Retinal pigment epithelial cell (primary cell): ENCODE results near the gene DYNC1LI1.
A peak's percentile ranks its signal among the peaks of the same experiment; 100 is the strongest.

Experiments used
- DNase-seq: peaks from one replicate; pipeline ENCODE4 v3.0.0-alpha.2; 2010; ENCODE audit warnings: low read depth
- H3K4me3 ChIP-seq: 2 replicates; pipeline ENCODE4 v1.5.1; 2011; ENCODE audit warnings: mild to moderate bottlenecking, low read length, control low read depth, moderate library complexity
- TF ChIP-seq, protein P1 (sequence below): conservative IDR thresholded peaks from 2 replicates; pipeline ENCODE4 v1.5.1; 2011; ENCODE audit warnings: low read depth, low read length, control low read depth, inconsistent platforms

The DYNC1LI1 gene

DNA sequence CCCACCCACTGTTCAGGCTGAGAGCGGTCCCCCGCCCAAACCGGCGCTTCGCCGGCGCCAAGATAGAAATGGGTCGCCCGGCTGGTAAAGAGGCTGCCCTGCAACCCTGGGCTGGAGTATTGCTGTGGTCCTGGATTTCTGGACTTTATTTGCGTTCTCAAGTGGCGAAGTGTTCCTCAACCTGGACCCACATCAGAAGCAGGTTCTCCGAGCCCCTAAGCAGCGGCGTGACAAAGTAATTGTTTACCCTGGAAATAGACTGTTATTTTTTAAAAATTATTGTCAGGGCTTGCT is 481 bp upstream of the DYNC1LI1 start:
- DNase-seq: peak; percentile 2
- TF ChIP-seq, protein P1, sequence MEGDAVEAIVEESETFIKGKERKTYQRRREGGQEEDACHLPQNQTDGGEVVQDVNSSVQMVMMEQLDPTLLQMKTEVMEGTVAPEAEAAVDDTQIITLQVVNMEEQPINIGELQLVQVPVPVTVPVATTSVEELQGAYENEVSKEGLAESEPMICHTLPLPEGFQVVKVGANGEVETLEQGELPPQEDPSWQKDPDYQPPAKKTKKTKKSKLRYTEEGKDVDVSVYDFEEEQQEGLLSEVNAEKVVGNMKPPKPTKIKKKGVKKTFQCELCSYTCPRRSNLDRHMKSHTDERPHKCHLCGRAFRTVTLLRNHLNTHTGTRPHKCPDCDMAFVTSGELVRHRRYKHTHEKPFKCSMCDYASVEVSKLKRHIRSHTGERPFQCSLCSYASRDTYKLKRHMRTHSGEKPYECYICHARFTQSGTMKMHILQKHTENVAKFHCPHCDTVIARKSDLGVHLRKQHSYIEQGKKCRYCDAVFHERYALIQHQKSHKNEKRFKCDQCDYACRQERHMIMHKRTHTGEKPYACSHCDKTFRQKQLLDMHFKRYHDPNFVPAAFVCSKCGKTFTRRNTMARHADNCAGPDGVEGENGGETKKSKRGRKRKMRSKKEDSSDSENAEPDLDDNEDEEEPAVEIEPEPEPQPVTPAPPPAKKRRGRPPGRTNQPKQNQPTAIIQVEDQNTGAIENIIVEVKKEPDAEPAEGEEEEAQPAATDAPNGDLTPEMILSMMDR: no peak
- peak overlapping the region; percentile 88 for H3K4me3 ChIP-seq

DNA sequence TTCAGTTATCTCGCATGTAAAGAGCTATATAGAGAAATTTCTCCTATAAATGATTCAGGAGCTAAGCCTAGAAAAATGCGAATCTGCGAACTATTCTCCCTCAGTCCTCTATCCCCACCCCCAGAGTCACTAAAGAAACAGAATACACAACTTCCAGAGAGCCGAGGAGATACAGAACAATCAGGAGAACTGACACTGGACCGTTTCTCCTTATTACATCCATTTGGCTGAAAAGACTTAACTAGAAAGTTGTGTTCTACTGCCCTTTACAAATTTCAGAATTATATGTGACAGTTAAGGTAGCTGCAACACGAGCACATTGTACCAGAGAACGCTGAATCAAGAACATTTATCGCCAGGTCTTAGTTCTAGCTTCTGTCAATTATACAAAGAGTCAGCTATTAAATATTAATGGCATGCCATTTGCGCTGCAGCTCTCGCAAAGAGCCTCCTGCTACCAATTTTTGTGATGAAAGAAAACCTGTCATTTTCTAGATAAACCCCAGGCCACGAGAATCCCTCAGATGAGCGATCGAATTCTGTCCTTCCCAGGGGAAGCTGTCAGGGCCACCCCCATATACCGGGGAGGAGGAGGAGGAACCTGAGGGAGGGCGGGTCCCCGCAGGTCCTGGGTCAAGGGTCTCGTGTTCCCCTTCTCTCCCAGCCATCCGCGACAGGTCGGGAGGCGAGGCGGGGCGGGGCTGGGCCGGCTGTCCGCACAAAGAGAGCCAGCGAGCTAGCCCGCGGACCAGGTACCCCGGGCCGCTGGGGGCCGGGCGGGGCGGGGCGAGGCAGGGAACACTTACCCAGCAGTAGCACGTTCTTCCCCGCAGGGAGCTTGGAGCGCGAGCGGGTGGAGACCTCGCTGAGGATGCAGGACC is 878 bp downstream of the DYNC1LI1 start:
- TF ChIP-seq, protein P1: no peak
- peak; percentile 6 for DNase-seq
- peak overlapping the region; percentile 88 for H3K4me3 ChIP-seq

DNA sequence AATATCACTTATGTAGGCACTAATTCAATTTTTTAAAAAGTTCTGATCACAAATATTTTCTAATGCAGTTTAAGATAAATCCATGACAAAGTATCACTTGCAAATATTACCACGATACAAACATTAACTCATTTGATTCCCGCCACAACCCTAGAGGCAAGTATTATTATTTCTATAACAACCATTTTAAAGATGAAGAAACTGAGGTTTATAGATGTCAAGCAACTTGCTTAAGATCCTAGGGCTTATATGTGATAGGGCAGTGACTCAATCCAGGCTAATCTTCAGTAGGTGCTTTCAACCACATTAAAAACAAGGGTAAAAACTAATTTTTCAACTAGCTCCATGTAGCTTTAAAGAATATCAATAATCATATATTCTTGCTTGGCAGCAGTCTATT is 1.7 kb downstream of the DYNC1LI1 start:
- DNase-seq: peak; percentile 1
- peak overlapping the region; percentile 88 for H3K4me3 ChIP-seq
- TF ChIP-seq, protein P1: no peak

DNA sequence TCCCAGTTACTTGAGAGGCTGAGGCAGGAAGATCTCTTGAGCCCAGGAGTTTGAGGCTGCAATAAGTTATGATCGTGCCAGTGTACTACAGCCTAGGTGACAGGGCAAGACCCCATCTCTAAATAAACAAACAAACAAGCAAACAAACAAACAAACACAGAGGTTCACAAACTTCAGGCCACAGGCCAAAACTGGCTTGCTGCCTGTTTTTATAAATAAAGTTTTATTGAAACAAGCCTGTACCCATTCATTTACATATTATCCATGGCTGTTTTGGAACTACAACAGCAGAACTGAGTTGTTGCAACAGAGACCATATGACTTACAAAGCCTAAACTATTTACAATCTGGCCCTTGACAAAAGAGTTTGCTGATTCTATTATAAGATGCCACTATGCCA is 6.5 kb downstream of the DYNC1LI1 start:
- TF ChIP-seq, protein P1: no peak
- DNase-seq: no peak

DNA sequence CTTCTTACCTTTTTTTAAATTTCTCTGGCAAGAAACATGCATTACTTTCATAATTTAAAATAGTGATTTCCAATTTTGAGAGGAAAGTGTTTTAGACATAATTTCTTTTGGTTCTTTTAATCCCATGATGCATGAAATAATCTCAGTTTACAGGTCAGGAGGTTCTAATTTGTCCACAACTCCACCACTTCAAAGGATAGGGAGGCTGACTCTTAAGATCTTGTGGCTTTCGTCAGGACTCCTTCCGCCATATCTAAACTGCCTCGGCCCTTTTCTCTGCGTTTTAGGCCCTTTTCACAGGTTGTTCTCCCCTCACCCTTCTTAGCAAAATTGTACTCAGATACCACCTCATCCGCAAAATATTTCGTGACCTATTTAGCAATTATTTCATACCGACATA is 8.0 kb downstream of the DYNC1LI1 start:
- no peak for DNase-seq
- TF ChIP-seq, protein P1: no peak
- no peak overlapping the region for H3K4me3 ChIP-seq

More for the DNA sequence above, 6.5 kb downstream of the DYNC1LI1 start:
- no peak overlapping the region for H3K4me3 ChIP-seq

DNA sequence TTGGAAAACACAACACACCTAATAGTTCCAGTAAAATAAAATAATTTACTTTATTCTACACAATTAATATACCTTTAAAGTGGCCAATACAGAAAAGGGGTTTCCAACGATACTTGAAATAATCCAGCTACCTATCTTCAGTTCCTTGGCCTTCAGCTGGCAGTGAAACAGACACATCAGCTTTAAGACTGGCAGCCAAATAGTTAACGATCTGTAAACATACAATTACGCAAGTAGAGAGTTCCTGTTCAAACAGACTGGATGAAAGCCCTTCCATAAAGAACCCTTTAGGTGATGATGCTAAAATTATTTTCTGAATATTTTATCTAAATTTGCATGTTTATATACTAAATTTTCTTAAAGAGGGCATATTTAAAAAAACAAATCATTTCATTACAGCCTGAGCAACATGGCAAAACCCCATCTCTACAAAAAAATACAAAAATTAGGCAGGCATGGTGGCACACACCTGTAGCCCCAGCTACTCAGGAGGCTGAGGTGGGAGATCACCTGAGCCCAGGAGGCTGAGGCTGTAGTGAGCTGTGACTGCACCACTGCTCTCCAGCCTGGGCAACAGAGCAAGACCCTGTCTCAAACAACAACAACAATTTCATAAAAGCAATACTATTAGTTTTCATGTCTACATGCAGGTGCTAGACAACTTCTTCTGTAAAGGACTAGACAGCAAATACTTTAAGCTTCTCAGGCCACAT is 12.9 kb downstream of the DYNC1LI1 start:
- no peak for DNase-seq
- TF ChIP-seq, protein P1: no peak
- no peak overlapping the region for H3K4me3 ChIP-seq
